DOHH2 (cell line): ENCODE results near the gene CFAP92.
"Not testable (repeated sequence)": the region's sequence is repeated elsewhere in the genome, so short reads cannot be mapped to it uniquely, and the experiment has no call there.

Source experiments
- CTCF ChIP-seq: fragments of 200-600 bp; sonication (generic); IDR thresholded peaks from one replicate; pipeline ENCODE4 v1.5.1; 2014; ENCODE audit warnings: antibody characterized with exemption, mild to moderate bottlenecking, low read depth, low read length; ENCODE audit not compliant: poor library complexity, severe bottlenecking
- EZH2phosphoT487 ChIP-seq: fragments of 200-600 bp; sonication (generic); IDR thresholded peaks from 2 replicates; pipeline ENCODE4 v1.6.1; 2017; ENCODE audit warnings: borderline replicate concordance, mild to moderate bottlenecking, antibody characterized with exemption, low read length, moderate library complexity, mixed read lengths

- TF ChIP-seq CTCF, EZH2phosphoT487: not testable (repeated sequence)
These were observed 69.9 kb downstream of the CFAP92 start for GRCh38 chr3:128923986-128924385.
